GM23338 (cell line): Measurements from ENCODE around the gene DOCK2.

Experiments used
- CTCF ChIP-seq, 2 experiments: fragments of 200-600 bp in 1 of 2; sonication (generic) in 1 of 2; conservative IDR thresholded peaks; 2 replicates each; pipeline versions ENCODE4 v1.5.1 to v1.6.1; 2016 to 2017; ENCODE audit warnings: antibody characterized with exemption in 2 of 2, low read depth in 2 of 2, mild to moderate bottlenecking in 2 of 2, moderate library complexity in 1 of 2
- EZH2 ChIP-seq: fragments of 200-600 bp; sonication (generic); IDR thresholded peaks from one replicate; pipeline ENCODE4 v1.8.0; 2017; ENCODE audit warnings: antibody characterized with exemption, mild to moderate bottlenecking, low read depth; ENCODE audit not compliant: unreplicated experiment
- REST ChIP-seq: IDR thresholded peaks from one replicate; pipeline ENCODE4 v1.6.1; 2018; ENCODE audit warnings: antibody characterized with exemption; ENCODE audit not compliant: unreplicated experiment
- ZNF331 ChIP-seq: fragments of 250-450 bp; sonication (Bioruptor Pico); IDR thresholded peaks from 2 replicates; pipeline ENCODE4 v1.5.0; 2020; ENCODE audit warnings: low read depth, mild to moderate bottlenecking, moderate library complexity

- TF ChIP-seq CTCF (conservative IDR thresholded peaks at IDR 0.05; ENCODE audit: low read depth in 2 of 2) (no peak), EZH2 (no peak), ZNF331 (CRISPR knock-in tag) (no peak), REST (no peak)
These were observed 191.3 kb downstream of the DOCK2 start for GRCh38 chr5:169828385-169828784.
